ENCODE results near the gene GADL1.

GRCh38 chr3:30684356-30684755, 210.1 kb downstream of the GADL1 start:
- TF ChIP-seq EP300 (IDR thresholded peaks at IDR 0.05) = no peak
- TF ChIP-seq CTCF (IDR thresholded peaks at IDR 0.05) = no peak
- no peak for TF ChIP-seq POLR2A (IDR thresholded peaks at IDR 0.05)

Measured in tibial nerve (tissue), 4 donors.